RPMI8226 (cell line): ENCODE data around the gene ARHGAP6.

ENCODE experiments used
- DNase-seq: peaks from one replicate; pipeline ENCODE4 v3.0.0-alpha.2; 2015

Gene ARHGAP6

DNA sequence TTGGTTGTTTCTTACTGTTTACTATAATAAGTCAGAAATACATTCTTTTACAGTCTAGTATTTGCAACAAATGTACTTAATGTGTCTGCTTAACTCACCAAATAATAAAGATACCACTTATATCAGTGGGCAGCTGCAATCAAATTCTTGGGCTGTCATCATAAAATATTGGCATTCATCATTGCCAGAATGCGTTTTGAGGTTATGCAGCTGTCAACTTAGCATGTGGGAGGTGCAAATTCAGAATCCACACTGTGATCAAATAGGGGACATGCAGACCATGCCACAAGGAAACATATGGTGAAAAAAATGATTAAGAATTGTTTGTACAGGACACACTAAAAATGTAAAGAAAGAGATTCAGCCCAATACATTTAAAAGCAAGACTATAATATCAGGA is 468.0 kb downstream of the ARHGAP6 start:
- no peak for DNase-seq

DNA sequence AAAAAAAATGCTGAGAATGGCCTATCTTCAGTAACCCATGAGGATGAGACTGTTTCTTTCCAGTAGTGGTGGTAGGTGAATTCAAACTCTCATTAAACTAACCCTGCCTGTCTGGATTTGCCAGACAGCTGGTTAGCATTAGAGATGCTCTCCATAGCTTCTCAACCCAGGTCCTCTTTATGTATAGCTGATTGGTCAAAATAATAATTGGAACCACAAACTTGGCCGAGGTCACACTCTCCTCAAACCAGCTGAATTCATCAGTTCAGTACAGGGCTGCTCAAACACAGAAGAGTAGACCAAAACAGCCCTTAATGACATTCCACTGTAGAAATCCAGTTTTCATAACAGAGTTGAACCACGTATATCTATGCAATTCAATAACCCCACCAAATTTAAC is 469.2 kb downstream of the ARHGAP6 start:
- no peak for DNase-seq

GRCh38 chrX:11193035-11193469 is 472.7 kb downstream of the ARHGAP6 start:
- no peak for DNase-seq

GRCh38 chrX:11190745-11191510 is 474.8 kb downstream of the ARHGAP6 start:
- DNase-seq, result peak; percentile 24

DNA sequence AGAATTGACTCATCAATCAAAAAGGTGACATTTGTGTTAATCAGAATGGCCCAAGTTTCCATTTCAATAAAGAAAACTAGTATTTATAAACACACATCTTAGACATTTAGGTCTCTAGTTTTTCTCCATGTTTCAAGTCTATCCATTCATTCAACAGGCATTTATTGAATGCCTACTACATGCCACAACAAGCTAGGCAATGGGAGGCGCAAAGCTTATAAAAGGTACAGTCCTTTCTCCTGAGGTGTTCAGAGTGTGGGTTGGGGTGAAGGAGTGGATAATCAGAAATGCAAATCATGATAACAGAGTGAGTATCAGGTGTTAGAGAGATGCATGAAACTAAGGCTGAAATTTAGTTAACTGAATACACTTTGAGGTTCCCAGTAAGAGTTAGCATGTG is 476.6 kb downstream of the ARHGAP6 start:
- DNase-seq, result no peak

DNA sequence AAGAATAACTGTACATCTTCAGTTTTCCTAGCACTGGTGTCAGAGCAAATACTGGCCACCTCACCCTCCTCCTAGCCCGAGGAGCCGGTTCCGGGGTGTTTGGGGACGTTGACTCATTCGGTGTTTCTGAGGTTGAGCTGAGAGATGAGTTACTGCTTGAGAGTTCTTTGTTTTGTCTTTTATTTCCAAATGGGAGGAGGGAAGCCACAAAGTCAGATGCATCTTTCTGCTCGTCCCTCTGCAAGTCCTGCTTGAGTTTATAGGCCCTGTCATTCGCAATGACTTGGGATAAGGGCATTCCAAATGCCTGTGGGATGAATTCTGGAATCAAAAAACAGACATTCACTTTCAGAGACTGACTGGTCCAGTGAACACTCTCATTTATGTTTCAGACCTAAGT is 477.1 kb downstream of the ARHGAP6 start:
- DNase-seq, result no peak

DNA sequence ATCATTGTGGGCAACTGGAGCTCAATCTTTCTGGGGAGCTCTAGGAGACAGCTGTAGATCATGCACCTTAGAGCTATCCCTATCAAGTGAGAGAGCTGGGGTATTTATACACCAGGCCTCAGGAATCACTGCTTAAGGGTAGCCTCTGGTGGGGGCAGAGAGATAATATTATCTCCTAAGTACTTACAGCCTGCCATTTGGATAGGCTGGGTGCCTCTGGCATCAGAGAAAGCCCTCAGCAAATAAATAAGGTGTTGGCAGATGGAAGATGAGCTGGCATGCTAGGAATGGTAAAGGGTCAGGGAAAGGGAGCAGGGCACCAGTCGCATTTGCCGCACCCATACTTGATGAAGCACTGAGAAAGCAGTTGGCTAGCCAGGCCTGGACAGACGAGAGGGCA is 478.7 kb downstream of the ARHGAP6 start:
- no peak for DNase-seq

DNA sequence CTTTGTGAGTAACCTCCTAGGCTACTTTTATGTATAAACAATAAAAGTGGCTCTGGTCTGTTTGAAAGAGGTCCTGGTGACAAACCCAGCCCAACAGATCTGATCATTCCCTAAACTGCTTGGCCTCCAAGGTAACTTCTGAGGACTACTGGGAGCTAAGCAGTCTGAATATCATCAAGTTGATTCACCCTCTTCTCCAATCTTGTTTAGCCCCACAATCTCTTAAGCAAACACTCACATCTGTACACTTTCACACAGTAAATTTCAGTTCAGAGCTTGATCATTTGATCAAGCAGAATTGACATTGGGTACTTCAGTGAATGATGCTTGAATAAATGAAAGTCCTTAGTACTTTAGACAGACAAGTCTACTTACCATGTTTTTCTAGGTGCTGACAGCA is 479.9 kb downstream of the ARHGAP6 start:
- no peak for DNase-seq

- no peak for DNase-seq
Observed at GRCh38 chrX:11180571-11180970, 485.1 kb downstream of the ARHGAP6 start.

- no peak for DNase-seq
Observed at GRCh38 chrX:11172415-11172814, 493.3 kb downstream of the ARHGAP6 start.

DNA sequence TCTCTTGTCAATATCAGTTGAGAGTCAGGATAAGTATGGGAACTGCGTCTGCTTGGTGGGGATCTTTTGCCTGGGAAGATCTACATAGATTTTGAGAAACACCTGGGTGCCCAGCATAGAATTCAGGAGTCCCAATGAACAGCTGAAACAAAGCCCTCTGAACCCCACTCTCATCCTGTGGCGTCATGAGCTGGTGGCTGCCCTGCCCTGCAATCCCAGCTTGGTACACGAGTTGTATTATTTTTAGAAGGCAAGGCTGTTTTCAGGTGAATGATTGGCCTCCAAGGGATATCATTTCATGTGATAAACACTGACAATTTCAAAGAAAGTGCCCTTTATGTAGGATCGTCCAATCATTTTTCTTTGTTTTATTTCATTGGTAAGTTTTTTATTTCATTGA is 493.8 kb downstream of the ARHGAP6 start:
- DNase-seq, result no peak

- no peak for DNase-seq
Observed at GRCh38 chrX:11164433-11164832, 501.3 kb downstream of the ARHGAP6 start.

DNA sequence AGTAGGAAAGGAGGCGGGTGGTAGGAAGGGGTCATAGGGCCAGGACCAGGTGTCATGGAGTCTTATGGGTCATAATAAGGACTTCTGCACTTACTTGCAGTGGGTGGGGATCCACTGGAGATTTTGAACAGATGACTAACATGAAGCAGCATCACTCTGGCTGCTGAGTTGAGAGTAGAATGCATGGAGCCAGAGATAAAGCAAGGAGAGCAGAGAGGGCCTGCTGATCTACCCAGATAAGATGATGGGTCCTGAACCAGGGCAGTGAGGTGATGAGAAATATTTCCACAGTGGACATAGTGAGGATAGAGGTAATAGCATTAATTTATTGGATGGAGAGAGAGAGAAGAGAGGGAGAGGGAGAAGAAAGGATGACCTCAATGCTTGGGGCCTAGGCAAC is 506.6 kb downstream of the ARHGAP6 start:
- no peak for DNase-seq

DNA sequence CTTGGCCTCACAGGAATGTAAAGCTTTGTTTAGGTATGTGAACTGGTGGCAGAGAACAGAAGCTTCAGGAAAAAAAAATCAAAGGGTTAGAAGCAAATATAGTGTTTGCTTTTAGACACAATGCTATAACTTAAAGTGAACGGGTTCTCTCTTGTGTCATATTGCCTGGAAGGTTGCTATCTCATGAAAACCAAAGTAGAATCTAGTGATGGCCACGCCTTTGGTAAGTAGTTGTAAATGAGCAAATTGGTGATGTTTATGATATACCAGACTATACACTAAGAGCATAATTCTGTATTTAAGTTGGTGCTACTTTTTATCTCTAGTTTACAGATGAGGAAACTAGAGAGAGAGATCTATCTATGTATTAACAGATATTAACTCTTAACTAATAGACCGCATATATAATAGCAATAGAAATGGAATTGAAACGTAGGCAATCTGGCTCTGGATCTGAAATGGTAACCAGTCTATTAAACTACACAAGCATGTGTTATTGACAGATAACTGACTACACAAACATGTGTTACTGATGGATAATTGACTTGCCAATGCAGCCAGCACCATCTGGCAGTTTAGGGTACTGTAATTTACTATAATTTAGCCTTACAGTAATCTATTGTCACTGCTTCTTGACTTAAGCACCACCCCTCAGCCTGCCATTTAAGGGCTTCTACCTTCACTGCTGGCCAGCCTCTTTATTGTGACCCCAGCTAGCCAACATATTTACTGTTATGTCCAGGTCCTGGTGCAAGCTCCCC is 513.7 kb downstream of the ARHGAP6 start:
- no peak for DNase-seq

DNA sequence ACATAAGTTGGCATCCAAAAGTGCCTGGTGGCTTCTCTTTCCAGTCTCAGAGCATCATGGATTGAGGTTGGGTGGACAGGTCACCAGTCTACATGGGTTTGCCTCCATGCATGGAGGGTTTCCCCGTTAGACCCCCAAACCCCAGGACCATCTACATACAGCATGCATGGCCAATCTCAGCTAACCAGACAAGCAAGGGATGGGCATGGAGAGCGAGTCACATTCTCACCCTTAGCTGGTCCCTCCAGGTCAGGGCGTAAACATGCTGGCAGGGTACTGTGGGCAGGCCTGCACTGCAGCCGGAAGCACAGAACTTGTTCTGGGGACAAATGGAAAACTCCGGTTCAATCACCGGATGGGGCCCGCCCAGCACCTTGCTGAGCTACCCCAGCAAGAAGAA is 517.3 kb downstream of the ARHGAP6 start:
- no peak for DNase-seq

GRCh38 chrX:11146411-11146810 is 519.3 kb downstream of the ARHGAP6 start:
- DNase-seq, result no peak

GRCh38 chrX:11143931-11144678 is 521.6 kb downstream of the ARHGAP6 start:
- peak; percentile 77 for DNase-seq

- DNase-seq, result no peak
Observed at GRCh38 chrX:11138498-11139390, 527.0 kb downstream of the ARHGAP6 start.

GRCh38 chrX:11137543-11138139 is 528.1 kb downstream of the ARHGAP6 start:
- DNase-seq, result peak; percentile 53

DNA sequence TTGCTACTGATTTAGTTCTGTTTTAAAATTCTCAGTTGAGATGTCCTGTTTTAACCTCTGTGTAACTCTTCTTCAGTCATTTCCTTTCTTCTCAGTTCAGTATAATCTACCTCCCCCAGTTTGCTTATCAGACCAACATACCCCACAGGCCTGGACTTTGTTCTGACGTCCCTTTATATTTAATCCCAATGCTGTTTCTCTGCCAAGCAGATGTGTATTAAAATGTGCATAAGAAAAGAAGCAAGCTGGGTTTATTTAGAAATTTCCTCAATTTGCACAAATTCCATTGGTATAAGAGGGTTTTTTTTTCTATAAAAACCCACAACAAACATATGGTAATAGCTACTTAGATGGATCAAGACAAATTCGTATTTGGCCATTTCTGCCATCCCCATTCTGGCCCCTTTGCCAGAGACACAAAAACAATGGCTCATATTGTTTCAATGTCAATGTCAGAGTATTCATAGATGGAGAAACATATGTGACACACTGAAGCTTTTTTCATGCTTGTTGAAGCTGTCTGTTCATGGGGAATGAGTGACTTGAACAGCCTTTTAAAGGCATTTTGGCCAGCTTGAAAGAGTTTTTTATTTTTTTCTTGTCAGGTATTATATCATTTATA is 530.0 kb downstream of the ARHGAP6 start:
- no peak for DNase-seq

DNA sequence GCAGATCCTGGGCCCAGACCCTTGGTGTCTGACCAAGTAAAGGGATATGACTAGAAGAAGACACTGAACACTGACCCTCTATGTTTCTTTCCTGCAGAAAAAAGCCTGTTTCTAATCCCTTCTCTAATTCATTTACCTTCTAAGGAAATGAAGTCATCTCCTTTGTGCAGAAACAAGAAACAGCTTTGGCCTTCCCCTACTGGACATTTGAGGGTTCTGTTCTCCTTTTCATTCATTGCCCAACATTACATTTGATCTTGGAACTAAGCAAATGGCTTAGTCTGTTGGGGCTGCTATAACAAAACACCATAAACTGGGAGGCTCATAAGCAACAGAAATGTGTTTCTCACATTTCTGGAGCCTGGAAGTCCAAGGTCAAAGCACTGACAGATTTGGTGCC is 534.6 kb downstream of the ARHGAP6 start:
- no peak for DNase-seq

- DNase-seq, result no peak
Observed at GRCh38 chrX:11130136-11130535, 535.6 kb downstream of the ARHGAP6 start.
